ENCODE results near the gene KCNQ1OT1.
"Not testable (repeated sequence)": the region's sequence is repeated elsewhere in the genome, so short reads cannot be mapped to it uniquely, and the experiment has no call there.

Gene KCNQ1OT1

GRCh38 chr11:2655016-2655719 is 44.6 kb downstream of the KCNQ1OT1 start:
- H3K4me3 ChIP-seq (ENCODE audit: low read depth, low read length), result no peak overlapping the region

DNA sequence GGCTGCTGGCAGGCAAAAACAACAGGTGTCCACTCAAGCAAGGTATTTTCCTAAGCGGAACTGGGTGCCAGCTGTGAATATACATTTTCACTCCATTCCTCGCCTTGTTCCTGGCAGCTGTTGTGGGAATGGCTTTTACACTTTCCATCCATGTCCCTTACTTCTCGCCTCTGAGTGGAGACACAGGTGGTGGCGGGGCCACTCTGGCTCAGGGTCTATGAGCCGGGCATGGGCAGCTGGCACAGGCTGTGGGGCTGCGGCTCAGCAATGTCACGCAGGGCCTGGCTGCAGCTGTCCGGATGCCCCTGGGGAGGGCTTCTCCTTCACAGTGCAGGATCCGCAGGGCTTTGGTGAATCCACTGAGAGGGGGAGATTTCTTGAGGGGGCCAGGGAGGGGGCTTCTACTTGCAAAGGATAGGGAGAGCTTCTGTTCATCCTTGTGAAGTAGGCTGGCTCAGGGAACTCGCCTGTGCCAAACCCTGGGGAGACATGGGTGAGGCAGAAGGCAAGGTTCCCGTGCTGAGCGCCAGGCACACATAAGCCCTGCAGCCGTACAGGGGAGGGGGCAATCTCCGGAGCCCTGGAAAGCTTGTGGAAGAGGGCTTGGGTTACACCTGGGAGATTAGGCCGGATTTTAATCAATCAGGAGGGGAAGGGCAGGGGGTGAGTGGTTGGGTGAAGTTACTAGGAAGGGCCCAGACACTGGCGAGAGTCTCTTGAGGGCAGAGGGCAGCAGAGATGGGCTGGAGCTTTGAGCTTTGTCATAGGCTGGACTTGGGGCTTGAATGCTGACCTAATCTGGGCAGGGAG is 45.7 kb downstream of the KCNQ1OT1 start:
- H3K4me3 ChIP-seq (ENCODE audit: low read depth, low read length), result no peak overlapping the region

DNA sequence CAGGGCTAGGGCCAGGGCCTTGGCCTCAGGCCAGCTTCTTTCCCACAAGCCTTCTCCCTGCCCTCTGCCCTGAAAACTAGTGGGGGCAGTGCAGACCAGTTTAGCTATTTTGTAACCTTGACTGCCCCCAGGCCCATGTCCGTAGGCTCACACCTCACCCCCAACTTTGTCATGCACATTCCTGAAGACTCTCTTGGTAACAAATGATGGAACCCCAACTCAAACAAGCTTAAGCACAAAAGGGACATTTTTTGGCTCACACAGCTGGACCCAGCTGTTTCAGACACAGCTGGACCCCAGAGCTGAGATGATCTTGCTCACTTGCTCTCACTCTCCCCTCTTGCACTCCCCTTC is 46.6 kb downstream of the KCNQ1OT1 start:
- H3K4me3 ChIP-seq (ENCODE audit: low read depth, low read length), result no peak overlapping the region

DNA sequence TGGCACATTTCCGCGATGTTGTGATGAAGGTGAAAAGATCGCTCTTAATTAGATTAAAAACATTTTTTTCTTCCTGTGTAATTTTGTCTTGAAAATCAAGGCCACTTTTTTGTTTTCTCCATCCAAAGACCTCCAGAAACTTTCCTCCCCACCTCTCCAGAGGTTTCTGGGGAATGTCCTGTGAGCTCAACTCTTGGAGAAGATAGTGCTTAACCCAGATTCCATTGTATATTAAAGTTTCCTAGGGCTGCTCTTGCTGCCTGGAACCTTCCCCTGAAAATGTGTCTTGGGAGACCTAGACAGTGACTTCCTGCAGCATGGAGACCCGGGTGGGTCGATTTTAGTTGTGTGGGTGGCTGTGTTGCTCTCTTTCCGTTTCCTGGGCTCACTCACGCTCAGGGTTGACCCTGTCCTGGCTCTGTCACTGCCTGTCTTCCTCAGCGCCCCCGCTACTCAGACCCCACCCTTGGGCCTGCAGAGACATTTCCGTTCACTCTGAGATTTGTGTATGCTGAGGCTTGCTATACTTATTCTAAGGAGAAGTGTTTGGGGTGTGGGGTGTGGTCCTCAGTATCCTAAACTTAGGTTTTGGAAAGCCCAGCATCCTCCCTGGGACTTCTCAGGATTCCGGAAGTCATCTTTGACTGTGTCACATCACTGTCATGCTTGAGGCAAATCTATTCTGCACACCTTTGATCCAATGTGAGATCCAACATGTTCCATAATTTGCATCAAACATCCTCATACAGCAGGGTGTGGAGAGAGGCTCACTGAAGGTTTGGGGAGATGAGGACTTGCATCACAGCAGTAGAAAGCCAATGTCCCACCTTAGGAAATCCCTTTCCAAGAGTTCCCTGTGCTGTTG is 47.2 kb downstream of the KCNQ1OT1 start:
- no peak overlapping the region for H3K4me3 ChIP-seq (ENCODE audit: low read depth, low read length)

- H3K4me3 ChIP-seq (ENCODE audit: low read depth, low read length), result no peak overlapping the region
Observed at GRCh38 chr11:2651826-2652271, 47.9 kb downstream of the KCNQ1OT1 start.

DNA sequence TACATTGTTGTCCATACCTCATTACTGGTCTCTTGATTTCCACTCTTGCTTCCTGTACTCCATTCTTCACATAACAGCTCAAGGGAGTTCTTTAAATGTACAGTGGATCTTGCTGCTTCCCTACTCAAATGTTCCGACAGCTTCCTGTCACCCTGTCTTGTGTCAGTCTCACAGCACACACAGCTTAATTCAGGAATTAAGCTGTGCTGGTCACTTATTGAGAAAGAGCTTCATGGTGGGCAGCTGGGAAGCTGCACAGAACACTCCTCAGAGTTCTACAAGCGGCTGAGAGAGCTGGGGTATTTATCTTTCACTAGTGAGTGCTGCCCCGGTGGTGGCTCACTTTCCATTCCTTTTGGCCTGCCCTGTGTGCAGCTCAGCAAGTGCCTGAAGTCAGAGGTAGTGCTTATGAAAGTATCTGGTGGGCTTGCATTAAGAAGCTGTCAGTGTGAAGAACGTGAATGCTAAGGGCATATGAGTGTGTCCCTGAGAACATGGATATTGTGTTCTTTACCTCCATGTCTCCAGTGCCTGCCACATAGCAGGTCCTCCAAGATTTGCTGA is 48.7 kb downstream of the KCNQ1OT1 start:
- H3K4me3 ChIP-seq (ENCODE audit: low read depth, low read length), result no peak overlapping the region

GRCh38 chr11:2650343-2650867 is 49.4 kb downstream of the KCNQ1OT1 start:
- no peak overlapping the region for H3K4me3 ChIP-seq (ENCODE audit: low read depth, low read length)

GRCh38 chr11:2649848-2650247 is 49.9 kb downstream of the KCNQ1OT1 start:
- H3K4me3 ChIP-seq (ENCODE audit: low read depth, low read length), result no peak overlapping the region

- H3K4me3 ChIP-seq (ENCODE audit: low read depth, low read length), result no peak overlapping the region
Observed at GRCh38 chr11:2649400-2649799, 50.4 kb downstream of the KCNQ1OT1 start.

- no peak overlapping the region for H3K4me3 ChIP-seq (ENCODE audit: low read depth, low read length)
Observed at GRCh38 chr11:2647953-2648352, 51.8 kb downstream of the KCNQ1OT1 start.

DNA sequence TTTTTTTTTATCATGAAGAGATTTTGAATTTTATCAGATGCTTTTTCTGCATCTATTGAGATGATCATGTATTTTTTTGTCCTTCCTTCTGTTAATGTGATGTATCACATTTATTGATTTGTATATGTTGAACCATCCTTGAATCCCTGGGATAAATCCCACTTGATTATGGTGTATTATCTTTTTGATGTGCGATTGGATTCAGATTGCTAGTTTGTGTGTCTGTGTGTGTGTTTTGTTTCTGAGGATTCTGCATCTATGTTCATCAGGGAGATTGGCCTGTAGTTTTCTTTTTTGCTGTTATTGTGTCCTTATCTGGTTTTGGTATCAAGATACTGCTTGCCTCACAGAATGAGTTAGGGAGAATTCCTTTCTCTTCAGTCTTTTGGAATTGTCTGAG is 52.6 kb downstream of the KCNQ1OT1 start:
- H3K4me3 ChIP-seq (ENCODE audit: low read depth, low read length), result no peak overlapping the region

DNA sequence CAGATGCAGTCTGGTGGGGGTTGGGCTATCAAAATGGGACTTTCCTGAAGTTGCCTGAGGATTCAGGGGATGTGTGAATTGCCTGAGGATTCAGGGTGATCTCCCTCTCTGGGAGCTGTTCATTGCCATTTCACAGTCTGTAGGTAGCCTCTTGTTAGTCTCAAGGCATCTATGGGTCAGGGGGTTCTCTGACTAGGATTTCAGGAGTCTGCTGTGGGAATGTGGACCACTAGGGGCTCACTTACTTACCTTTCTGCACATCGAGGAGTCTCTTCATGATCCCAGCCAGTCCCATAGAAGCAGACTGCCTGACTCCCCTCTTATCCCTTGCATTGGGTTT is 54.0 kb downstream of the KCNQ1OT1 start:
- no peak overlapping the region for H3K4me3 ChIP-seq (ENCODE audit: low read depth, low read length)

DNA sequence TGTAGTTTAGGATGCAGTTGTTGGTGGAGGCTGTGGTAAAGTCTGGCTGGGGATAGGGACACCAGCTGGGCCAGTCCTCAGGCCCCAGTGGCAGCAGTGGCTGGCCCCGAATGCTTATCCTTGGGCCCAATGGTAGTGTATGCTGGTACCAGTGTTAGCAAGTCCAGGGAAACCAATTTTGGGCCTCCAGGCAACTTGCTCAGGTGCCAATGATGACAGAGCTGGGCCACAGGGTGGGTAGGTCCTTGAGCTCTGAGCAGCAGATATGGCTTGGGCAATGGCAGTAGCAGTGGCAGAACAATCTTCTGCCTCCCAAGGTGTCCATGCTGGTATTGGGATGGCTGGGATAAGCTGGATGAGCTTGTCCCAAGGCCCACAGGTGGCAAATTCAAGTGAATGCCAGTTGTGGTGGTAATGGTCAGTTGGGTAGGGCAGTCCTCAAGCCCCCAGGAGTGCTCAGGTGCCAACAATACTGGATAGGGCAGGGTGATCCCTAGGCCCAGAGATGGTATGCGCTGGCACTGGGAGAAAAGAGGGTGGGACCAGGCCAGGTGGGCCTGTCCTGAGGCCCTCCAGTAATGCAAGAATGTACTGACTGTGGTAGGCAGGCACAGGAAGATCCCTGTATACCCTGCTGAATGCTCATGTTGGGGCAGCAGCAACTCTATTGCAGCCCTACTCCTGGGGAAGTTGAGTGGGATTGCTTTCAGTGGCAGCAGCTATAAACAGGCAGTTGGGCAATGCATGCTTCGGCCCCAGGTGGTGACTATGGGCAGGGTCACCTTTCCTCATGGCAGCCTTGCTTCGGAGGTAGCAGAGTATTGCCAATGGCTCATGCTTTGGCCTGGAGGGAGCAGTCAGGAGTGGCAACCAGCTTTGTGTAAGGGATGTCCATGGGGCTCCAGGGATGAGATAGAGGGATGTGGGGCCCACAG is 54.7 kb downstream of the KCNQ1OT1 start:
- H3K4me3 ChIP-seq (ENCODE audit: low read depth, low read length), result no peak overlapping the region

DNA sequence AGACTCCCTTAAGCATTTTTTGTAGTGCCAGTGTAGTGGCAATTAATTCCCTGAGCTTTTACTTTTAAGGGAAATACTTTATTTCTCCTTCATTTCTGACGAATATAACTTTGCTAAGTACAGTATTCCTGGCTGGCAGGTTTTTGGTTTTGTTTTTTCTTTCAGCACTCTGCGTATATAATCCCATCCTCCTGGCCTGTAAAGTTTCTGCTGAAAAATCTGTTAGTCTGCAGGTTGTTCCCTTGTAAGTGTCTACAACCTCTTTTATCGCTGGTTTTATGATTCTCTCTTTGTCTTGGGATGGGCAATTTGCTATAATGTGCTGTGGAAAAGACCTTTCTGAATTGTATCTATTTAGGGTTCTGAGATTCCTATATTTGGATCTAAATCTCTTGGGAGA is 56.0 kb downstream of the KCNQ1OT1 start:
- no peak overlapping the region for H3K4me3 ChIP-seq (ENCODE audit: low read depth, low read length)

GRCh38 chr11:2641623-2642022 is 58.2 kb downstream of the KCNQ1OT1 start:
- H3K4me3 ChIP-seq (ENCODE audit: low read depth, low read length), result no peak overlapping the region

DNA sequence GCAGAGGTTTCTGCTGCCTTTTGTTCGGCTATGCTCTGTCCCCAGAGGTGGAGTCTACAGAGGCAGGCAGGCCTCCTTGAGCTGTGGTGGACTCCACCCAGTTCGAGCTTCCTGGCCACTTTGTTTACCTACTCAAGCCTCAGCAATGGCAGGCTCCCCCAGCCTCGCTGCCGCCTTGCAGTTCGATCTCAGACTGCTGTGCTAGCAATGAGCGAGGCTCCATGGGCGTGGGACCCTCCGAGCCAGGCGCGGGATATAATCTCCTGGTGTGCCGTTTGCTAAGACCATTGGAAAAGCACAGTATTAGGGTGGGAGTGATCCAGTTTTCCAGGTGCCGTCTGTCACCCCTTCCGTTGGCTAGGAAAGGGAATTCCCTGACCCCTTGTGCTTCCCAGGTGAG is 60.0 kb downstream of the KCNQ1OT1 start:
- H3K4me3 ChIP-seq (ENCODE audit: low read depth, low read length), result not testable (repeated sequence)

DNA sequence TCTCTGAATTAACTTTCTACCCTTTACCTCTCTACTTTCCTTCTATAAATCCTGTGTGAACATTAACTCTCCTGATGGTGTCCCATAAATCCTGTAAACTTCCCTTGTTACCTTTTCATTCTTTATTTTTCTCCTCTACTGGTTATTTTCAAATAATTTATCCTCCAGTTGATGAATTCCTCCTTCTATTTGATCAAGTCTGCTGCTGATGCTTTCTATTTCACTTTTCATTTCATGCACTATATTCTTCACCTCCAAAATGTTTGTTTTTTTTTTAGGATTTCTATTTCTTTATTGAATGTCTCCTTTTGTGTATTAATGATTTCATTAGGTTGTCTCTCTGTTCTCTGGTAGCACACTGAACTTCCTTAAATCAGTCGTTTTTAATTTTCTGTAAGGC is 68.6 kb downstream of the KCNQ1OT1 start:
- H3K4me3 ChIP-seq (ENCODE audit: low read depth, low read length), result no peak overlapping the region

- H3K4me3 ChIP-seq (ENCODE audit: low read depth, low read length), result no peak overlapping the region
Observed at GRCh38 chr11:2630679-2631078, 69.1 kb downstream of the KCNQ1OT1 start.

- H3K4me3 ChIP-seq (ENCODE audit: low read depth, low read length), result no peak overlapping the region
Observed at GRCh38 chr11:2625183-2625582, 74.6 kb downstream of the KCNQ1OT1 start.

- no peak overlapping the region for H3K4me3 ChIP-seq (ENCODE audit: low read depth, low read length)
Observed at GRCh38 chr11:2621894-2622293, 77.9 kb downstream of the KCNQ1OT1 start.
